AG09309 (cell line): Measurements from ENCODE around the gene USP10.

ENCODE experiments used
- DNase-seq: peaks from one replicate; pipeline ENCODE4 v3.0.0-alpha.2; 2010; ENCODE audit warnings: low read depth
- H3K4me3 ChIP-seq: 2 replicates; pipeline ENCODE4 v1.5.1; 2011; ENCODE audit warnings: mild to moderate bottlenecking, low read depth, low read length, moderate library complexity; ENCODE audit not compliant: control insufficient read depth
- TF ChIP-seq, protein P1 (sequence below): IDR thresholded peaks from 2 replicates; pipeline ENCODE4 v1.5.1; 2011; ENCODE audit warnings: mild to moderate bottlenecking, low read depth, low read length, inconsistent platforms; ENCODE audit not compliant: insufficient read depth, control insufficient read depth; ENCODE audit errors: missing control alignments

The USP10 gene

DNA sequence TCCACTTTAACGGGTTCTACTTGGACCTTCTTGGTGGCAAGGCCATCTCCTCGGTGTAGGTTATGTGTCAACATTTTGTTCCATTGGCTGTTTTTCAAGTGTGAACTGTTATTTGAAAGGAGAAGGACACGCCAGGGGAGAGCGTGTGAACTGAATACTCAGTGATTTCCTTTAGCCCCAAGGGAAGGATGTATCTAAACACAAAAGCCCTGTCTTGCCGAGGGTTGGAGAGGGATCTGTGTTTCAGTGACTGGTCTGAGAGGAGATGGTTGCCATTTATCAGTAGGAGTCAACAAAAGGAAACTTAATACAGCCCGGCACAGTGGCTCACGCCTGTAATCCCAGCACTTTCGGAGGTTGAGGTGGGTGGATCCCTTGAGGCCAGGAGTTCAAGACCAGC lies 50.0 kb downstream of the USP10 start:
- no peak overlapping the region for H3K4me3 ChIP-seq
- no peak for DNase-seq
- TF ChIP-seq, protein P1, sequence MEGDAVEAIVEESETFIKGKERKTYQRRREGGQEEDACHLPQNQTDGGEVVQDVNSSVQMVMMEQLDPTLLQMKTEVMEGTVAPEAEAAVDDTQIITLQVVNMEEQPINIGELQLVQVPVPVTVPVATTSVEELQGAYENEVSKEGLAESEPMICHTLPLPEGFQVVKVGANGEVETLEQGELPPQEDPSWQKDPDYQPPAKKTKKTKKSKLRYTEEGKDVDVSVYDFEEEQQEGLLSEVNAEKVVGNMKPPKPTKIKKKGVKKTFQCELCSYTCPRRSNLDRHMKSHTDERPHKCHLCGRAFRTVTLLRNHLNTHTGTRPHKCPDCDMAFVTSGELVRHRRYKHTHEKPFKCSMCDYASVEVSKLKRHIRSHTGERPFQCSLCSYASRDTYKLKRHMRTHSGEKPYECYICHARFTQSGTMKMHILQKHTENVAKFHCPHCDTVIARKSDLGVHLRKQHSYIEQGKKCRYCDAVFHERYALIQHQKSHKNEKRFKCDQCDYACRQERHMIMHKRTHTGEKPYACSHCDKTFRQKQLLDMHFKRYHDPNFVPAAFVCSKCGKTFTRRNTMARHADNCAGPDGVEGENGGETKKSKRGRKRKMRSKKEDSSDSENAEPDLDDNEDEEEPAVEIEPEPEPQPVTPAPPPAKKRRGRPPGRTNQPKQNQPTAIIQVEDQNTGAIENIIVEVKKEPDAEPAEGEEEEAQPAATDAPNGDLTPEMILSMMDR: no peak

DNA sequence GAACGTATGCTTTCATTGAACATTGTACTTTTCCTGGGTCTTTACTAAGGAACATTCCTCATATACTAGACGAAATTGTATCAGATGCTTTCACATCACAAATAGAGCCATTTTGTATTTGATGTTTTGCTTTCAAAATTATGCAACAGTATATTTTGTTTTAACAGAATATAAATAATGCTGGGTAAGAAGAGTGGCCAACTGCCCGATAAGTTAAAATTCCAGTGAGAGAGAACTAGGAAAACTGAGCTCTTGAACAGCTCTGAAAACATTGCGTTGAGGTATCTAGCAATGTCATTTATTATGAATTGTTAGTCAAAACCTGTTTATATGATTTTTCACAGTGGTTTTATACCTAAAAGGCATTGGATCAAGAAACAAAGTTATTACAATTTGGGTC lies 50.8 kb downstream of the USP10 start:
- DNase-seq: no peak
- TF ChIP-seq, protein P1: no peak
- no peak overlapping the region for H3K4me3 ChIP-seq

DNA sequence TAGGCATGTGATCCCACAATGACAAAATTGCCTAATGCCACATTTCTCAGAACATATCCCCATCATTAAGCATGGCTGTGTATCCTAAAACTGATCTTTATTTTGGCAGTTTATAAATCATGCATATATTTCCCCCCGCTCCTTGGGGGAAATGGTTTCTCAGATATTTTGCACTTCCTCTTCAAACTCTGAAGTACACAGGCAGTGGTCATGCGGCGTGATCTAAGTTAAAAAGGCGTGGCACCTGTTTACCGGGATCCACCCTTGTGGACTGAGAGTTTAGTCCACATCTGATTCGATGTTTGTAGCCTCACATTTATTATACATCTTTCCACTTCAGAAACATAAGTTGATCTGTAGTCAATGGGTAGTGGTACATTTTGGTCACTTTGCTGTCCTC lies 51.4 kb downstream of the USP10 start:
- DNase-seq: no peak
- TF ChIP-seq, protein P1: no peak
- H3K4me3 ChIP-seq: no peak overlapping the region

DNA sequence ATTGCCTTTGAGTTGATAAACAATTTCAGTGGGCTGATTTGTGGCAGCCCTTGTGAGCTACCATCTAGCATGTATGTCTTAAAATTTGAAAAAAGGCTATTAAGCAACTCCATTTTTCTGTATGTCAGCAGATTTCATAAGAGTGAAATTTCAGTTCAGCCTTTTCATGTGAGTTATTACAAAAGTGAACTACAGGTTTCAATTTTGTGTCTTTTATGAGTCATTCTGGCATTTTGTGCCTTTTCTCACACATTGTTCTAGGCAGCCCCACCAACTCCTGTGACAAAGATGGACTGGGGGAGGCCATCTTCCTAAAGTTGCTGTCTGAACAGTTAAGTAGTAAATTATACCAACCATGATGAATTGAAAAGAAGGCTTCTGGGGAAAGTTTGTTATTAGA lies 52.1 kb downstream of the USP10 start:
- DNase-seq: peak; percentile 13
- TF ChIP-seq, protein P1: no peak
- no peak overlapping the region for H3K4me3 ChIP-seq

DNA sequence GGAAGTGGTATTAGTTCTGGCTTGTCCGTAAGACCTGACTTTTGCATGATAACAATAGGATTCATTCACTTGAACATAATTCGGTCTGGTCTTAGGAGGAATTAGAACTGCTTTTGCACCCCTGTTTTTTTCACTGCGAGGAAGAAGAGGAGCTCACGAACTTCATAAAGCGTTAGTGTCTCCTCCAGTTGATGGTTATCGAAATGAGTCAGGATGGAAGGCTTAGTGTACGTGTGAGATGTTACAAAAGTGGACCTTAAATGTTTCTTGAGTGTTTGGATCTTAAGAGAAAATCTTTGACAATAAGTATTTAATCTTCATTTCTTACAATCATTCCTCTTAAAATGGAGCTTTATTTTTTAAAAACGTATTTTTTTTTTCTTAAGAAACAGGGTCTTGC lies 52.8 kb downstream of the USP10 start:
- DNase-seq: no peak
- H3K4me3 ChIP-seq: no peak overlapping the region
- TF ChIP-seq, protein P1: no peak

DNA sequence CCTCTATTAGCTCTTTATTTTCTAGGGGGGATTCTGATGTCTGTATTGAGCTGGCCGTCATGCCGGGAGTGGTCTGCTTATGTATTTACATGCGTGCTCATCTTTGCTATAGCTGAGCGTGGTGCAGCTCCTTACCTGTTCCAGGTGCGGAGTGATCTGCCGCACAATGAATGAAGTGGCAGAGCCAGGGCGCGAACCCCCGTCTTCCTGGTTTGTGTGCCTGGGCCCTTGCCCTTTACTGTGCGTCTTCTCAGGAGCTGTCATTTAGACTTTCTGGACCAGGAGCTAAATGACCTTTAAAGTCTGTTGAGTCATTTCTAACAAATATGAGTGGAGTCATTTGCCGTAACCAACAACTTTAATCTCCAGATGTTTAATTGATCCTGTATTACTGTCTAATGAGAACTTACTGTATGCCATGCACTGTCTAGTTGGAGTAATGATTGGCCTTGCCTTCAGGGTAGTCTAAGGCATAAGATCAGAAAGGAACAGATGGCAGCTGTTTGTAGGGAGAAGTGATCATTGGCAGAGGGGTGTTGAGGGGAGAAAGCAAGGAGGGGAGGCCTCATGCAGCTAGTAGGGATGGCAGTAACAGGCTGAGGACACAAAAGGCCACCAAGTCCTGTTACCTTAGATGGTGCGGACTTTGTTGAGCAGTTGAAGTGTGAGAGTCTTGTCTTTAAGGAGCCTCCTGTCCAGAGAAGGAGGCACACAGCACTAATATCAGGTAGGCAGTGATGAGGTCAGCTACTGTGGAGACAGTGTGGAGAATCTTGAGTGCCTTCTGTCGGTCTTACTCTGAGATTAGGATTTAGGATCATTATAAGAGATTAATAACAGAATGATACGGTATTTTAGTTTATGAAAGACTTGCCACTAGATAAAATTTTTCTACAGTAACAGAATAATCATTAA lies 53.9 kb downstream of the USP10 start:
- DNase-seq: no peak
- TF ChIP-seq, protein P1: no peak
- no peak overlapping the region for H3K4me3 ChIP-seq

DNA sequence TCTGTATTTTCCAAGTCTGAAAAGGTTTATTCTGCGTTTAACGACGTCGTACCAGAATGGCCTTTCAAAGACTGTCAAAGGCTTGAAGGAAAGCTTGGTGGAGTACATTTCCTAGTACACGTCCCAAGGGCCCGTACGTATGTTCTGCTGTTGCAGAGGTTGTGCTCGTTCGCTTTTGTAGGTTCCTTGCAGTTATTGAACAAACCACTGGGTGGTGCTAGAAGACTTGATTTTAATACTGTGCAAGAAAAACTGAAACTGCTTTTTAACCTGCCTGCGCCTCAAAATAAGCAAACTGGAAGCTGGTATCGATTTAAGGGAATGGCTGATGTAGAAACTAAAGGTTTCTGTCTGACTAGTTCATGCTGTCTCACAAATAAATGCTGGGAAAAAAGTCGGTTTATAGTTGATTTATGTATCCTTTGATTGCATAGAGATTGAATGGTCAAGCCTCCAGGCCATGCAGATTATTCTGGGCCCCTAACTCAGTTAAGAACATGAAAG lies 54.6 kb downstream of the USP10 start:
- TF ChIP-seq, protein P1: peak; percentile 66
- DNase-seq: peak; percentile 74
- no peak overlapping the region for H3K4me3 ChIP-seq
